Activated gamma-delta T cell treated with anti-CD3 and anti-CD28 coated beads, Interleukin-2, amount 50 U/mL, for 16 hours (primary cell): ENCODE results near the gene STX3.
"Not testable (repeated sequence)": the region's sequence is repeated elsewhere in the genome, so short reads cannot be mapped to it uniquely, and the experiment has no call there.

Experiments
- DNase-seq: peaks from one replicate; pipeline ENCODE4 v3.0.0-alpha.2; 2020; ENCODE audit warnings: low read depth

The STX3 gene

DNA sequence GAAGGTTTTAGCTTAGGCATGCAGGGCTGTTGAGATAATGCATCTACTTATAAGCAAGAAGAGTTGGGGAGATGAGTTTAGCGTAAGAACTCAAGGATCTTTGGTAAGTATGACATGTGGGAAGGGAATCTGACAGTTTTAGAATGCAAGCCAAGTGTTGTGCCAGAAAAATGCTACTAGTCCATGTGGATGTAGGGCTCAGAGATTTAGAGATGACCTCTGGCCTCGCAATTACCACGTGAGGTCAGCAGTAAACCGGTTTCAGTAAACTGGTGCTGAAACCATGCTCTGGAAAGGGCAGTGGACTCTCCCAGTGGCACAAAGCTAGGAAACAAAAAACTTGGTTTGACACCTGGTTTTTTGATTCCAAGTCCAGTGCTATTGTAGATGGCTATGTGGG, 36.5 kb downstream of the STX3 start:
- no peak for DNase-seq

DNA sequence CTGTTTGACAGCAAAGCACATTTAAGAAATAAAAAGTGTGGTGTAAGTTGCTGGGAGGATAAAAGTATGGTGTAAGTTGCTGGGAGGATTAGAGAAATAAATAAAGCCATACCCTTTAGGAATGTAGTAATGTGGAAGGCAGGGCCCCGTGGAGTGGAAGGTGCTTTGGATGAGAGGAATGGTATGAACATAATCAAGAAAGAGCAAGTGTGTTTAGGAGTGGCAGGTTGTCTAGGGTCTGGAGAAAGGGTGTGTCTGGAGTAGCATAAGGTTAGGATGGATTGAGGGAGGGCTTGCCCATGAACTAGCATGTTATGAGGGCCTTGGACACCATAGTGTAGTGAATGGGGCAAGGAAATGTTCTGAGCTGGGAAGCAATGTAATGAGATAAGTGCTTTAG, 37.3 kb downstream of the STX3 start:
- DNase-seq: no peak

DNA sequence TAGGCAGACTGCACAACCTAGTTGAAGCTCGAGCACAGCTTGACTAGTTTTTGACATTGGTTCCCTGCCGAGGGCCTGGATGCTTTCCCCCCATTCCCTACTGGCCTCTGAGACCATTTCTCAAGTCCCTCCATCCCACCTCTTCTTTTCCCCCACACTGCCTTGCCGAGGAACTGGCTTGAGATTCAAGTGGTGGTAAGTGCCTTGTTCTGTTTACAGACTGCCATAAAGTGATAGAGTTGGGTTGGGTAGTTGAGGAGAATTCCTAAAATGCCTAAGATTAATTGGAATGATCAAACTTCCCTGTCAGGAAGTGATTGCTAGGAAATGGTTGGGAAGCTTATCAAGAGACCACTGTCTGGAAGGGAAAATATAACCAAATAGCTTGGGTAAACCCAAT, 39.2 kb downstream of the STX3 start:
- no peak for DNase-seq

DNA sequence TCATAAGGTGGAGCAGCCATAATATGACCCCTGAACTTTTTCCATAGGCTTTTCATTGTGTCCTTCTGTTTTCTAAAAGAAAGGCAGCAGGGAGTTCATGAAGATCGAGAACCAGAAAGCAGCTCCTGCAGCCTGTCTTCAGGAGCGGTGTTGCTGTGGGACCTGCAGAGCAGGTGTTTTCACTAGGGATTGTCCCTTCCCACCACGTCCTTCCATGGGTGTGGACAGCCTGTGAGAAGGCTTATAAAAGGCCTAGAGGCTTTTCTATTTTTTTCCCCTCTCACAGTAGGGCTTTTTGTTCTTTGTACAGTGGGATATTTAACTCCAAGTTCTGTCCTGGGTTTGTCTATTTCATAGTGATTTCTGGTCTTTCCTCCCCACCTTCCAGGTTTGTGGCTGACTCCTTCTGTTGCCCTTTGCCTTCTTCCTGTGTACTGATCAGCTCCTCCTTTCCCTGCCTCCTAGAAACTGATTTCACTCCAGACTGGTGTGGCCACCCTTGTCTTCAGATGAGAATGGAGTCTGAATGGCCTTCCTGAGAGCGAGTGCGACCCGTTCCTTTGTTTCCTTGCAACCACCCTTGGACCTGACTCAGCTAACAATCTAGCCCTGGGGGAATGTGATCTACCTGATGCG, 45.3 kb downstream of the STX3 start:
- DNase-seq: no peak

DNA sequence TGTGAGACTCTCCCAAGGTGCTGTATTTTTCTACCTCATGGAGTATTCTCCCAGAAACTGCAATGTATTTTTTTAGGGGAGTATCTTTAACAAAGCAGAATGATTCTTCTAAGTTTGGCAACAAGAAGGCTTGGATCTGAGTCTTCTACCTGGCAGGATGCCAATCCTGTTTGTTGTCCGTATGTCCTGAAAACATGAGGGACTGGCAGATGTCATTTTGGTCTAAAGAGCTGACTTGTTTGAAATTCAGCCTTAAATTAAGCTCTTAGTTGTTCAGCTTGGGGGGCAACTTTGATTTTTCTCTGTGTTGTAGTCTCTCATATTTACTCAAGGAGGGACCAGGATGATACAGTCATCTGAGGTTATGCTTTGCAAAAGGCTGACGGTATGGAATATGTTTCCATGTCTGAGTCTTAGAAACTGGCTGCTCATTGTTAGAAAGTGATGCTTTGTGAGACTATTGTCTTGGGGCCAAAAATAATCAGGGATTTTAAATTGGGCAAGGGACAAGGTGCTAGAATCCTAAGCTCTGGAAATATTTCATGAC, 46.1 kb downstream of the STX3 start:
- no peak for DNase-seq

DNA sequence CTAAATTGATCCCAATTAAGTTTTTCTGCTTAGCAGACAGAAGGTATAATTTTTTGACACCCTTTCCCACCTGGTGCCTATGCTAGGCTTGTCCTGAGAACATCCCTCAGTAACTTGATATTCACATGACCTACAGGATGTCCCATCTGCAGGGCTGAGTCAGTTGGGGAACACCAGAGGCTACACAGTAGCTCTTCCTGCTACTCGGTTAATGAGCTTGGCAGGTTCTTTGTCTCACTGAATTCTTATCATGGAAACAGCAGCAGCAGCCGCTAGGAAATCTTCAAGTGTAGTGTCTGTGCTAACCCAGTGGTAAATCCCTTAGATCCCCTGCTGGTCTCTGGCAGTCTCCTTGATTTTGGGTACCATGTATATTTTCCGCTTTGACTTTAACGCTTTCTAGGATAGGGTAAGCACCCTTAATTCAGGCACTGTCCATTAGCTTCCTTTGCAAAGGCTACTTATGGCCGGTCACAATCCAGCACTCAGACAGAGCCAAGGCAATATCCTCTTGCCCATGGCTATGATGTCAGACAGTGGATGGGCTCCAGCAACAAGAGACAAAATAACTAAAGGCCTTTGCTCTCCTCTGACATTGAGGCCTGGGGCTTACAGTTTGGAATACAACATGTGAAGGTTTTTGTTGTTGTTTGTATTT, 46.9 kb downstream of the STX3 start:
- no peak for DNase-seq

DNA sequence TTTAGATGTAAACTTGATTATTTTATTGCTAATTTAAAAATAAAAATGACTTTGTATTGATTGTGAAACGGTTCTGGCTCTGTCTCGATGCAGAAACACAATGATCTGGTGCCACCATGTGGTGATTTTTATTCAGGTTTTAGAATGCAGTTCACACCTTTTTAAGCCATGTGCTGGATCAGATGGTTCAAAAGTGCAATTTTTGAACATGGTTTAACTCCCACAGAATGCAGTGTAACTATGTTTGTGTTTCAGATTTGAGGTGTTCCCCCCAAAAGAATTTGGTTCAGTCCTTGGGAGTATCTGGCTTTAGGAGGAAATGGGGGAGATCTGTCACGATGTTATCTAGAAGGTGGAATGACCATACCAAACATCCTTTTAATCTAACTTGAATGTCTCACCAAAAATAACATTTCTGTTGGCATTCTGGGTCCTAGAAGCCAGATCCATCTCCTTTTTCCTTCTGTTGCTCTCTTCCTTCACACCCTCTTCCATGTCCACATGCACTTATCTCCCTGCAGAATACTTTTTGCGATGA, 47.5 kb downstream of the STX3 start:
- peak; percentile 24 for DNase-seq

- no peak for DNase-seq
Measured at GRCh38 chr11:59804061-59804460, 48.9 kb downstream of the STX3 start.

DNA sequence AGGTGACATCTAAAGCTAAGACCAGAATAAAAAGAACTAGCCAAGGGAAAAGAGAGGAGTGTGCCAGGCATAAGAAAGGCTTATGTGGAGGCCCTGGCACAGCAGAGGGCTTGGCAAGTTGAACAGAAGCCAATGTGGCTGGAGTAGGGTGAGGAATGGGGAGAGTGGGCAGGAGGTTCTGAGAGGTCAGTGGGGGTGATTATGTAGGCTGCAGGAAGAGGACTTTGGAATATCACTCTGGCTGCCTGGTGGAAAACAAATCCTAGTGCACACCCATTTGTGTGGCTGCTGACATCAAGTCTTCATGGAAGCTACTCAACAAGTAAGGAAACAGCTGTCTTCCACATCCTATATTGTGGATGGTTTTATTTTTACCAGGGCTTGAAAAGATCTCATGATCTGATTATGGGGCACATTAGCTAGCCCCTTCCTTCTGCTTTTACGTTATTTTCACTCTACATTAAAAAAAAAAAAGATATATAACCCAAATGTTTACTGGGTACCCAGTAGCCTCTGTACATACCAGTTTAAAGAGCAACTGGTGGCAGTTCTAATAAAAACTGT, 52.0 kb downstream of the STX3 start:
- DNase-seq: no peak

DNA sequence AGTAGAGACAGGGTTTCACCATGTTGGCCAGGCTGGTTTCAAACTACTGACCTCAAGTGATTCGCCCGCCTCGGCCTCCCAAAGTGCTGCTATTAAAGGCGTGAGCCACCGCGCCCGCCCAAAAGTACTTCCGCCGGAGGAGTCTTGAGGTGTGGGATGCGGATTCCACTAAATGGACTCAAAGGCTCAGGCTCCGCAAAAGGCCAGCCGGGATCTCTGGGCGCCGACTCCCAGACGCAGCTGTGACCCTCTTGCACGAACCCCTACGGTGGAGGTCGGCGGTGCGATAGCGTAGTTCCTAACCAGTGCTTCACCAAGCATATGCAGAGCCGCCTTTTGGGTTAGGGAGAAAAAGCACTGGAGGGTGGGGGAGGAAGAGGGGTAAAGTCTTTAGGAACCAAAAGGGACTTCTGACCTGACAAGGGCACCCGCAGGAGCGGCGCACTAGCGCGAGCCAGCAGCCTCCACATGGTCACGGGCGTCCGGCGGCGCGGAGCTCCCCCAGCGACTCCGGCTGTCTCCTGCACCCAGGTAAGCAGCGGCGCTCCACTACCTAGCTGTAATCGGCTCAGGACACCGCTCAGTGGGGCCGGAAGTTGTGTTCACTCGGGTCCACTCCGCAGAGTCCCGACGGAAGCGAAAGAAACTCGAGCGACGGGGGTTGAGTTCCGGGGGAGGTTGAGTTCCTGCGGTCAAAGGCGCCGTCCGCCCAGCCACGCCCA, 55.2 kb downstream of the STX3 start, which contains the start of gene MRPL16:
MRPL16 (minus strand) TSS at position 590 of the 722 bp plus-strand sequence; CDS start at position 470, 120 bp downstream.
- peak; percentile 85 for DNase-seq

- no peak for DNase-seq
Measured at GRCh38 chr11:59810911-59811259, 55.7 kb downstream of the STX3 start.

GRCh38 chr11:59812220-59812619, 57.0 kb downstream of the STX3 start:
- DNase-seq: no peak

DNA sequence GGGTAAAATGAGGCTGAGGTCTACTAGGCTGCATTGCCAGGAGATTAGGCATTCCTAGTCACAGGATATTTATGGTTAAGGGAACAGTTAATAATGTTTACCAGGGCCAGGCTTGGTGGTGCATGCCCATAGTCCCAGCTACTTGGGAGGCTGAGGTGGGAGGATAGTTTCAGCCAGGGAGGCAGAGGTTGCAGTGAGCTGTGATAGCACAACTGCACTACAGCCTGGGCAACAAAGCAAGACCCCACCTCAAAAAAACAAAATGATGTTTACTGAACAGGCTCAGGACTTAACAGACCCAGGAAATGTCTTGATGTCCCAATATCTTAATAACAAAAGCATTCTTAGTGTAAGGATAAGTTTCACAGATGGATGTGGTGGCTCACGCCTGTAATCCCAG, 58.2 kb downstream of the STX3 start:
- DNase-seq: no peak

GRCh38 chr11:59814021-59814420, 58.8 kb downstream of the STX3 start:
- no peak for DNase-seq

DNA sequence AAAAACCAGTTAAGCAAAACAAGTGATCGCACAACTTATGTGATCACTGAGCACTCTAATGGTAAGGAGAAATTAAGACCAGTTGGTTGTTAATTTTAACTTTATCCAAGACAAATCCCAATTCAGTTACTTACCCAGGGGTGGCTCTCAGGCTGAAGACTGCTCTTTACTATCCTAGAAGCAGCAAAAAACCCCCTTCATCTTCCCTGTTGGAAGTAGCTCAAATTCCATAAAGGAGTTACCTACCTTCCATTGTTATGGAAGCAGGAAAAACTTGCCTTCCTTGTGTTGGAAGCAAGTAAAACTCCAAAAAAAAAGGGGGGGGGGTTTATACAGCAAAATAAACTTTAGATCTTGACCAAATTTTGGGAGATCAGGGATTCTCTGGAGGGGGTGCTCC, 60.6 kb downstream of the STX3 start:
- no peak for DNase-seq

- not testable (repeated sequence) for DNase-seq
Measured at GRCh38 chr11:59816434-59816833, 61.3 kb downstream of the STX3 start.

GRCh38 chr11:59818572-59818971, 63.4 kb downstream of the STX3 start:
- DNase-seq: no peak

DNA sequence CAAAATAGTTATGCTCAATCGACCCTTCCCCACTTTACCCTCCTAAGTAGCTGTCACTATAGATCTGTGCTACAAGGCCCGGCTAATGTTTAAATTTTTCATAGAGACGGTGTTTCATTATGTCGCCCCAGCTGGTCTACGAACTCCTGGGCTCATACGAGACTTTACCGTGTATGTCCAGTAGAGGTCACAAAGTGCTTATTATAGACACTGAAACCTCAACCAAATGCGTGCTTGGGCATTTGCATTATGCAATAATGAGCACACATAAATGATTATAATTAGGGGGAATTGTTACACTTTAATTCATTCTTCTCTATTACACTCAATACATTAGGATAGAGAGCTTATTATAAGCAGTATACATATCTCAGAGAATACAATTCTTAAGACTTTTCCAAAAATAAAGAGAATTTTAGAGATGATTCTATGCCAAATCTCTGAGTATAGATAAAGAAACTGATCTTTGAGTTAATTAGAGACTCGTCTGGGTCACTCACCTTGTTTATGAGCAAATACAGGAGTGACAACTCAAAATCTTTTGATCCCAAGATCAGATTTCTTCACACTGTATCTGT, 67.9 kb downstream of the STX3 start:
- DNase-seq: no peak

DNA sequence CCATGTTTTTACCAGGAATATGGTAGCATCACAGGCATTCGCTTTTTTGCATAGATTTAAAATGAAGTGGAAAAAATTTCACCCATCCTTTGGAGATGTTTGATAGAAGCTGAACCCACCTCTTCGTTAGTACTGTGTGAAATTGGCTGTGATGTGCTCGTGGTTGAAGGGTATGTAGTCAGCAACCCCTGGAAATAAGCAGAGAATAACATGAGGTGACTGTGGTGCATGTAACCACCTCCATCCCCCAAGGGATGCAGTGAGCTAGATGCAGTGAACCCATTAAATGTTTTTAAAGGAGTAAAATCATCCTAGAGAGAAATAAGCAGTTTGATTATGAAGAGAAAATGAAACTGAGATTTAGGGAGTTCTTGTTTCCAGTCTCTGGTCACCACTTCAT, 74.2 kb downstream of the STX3 start:
- no peak for DNase-seq

DNA sequence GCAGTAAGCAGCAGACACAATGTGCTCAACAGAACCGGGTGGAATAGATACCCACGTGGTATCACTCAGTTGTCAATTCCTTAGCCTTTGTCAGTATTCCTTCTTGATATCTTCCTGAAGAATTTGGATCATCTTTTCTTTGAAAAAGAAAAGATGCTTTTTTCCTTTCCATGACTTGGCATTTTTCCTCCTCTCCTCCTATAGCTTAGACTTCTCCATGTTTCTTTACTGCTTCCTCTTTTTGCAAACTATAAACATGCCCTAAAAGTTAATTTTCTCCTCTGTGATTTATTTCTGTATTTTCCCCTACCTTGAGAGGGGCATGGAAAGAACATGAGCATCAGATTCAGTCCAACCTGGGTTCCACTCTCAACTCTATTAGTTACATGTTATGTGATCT, 78.4 kb downstream of the STX3 start:
- DNase-seq: no peak

- no peak for DNase-seq
Measured at GRCh38 chr11:59839615-59840014, 84.4 kb downstream of the STX3 start.

DNA sequence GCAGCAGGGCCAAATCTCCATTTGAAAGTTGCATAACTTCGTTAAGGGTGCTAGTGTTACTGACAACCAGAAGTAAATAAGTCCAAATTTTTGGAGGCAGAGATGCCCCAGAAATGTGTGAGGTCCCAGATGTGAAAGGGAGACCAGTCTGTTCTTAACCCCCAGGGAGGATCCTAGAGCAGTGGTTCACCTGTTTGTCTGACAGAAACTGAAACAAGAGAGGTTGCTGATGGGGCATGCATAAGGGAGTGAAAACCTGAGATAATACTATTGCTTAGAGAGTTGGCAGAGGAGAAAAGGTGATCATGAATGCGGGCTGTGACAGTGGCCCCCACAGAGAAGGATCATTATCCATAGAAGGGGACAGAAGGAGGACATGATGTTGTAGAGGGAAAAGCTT, 86.3 kb downstream of the STX3 start:
- no peak for DNase-seq
